Measurements from ENCODE around the gene C1orf21.

DNA sequence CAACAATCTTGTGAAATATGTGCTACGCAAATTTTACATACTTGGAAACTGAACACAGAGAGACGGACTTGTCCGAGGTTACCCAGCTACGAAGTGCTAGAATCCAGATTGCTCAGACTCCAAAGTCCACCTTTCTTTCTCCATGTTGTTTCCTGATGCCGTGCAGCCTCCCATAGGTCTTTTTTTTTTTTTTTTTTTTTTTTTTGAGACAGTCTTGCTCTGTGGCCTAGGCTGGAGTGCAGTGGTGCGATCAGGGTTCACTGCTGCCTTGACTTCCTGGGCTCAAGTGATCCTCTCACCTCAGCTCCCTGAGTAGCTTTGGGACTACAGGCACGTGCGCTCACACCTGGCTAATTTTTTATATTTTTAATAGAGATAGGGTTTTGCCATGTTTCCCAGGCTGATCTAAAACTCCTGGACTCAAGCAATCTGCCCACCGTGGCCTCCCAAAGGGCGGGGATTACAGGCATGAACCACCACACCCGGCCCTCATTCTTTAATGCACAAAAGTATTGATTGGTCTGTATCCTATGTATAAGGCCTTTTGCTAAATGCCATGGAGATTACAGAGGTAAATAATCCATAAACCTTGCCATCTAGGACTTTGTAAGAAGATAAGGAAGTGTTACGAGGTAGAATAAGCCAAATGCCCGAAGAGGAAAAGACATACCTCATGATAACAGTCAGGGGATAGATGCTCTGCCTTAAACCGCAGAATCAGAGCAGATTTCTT, 92.8 kb downstream of the C1orf21 start:
- TF ChIP-seq POLR2A (IDR thresholded peaks at IDR 0.05; ENCODE audit: low read depth, low read length) (no peak), SMC3 (IDR thresholded peaks at IDR 0.05; ENCODE audit: low read depth, low read length) (no peak), MAFK (IDR thresholded peaks at IDR 0.05; ENCODE audit: low read depth, low read length) (no peak), RCOR1 (IDR thresholded peaks at IDR 0.05; ENCODE audit: insufficient replicate concordance, low read length) (no peak)
- TF ChIP-seq, protein P1, sequence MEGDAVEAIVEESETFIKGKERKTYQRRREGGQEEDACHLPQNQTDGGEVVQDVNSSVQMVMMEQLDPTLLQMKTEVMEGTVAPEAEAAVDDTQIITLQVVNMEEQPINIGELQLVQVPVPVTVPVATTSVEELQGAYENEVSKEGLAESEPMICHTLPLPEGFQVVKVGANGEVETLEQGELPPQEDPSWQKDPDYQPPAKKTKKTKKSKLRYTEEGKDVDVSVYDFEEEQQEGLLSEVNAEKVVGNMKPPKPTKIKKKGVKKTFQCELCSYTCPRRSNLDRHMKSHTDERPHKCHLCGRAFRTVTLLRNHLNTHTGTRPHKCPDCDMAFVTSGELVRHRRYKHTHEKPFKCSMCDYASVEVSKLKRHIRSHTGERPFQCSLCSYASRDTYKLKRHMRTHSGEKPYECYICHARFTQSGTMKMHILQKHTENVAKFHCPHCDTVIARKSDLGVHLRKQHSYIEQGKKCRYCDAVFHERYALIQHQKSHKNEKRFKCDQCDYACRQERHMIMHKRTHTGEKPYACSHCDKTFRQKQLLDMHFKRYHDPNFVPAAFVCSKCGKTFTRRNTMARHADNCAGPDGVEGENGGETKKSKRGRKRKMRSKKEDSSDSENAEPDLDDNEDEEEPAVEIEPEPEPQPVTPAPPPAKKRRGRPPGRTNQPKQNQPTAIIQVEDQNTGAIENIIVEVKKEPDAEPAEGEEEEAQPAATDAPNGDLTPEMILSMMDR (conservative IDR thresholded peaks at IDR 0.05; ENCODE audit: low read depth, low read length), result no peak
- TF ChIP-seq, protein P2, sequence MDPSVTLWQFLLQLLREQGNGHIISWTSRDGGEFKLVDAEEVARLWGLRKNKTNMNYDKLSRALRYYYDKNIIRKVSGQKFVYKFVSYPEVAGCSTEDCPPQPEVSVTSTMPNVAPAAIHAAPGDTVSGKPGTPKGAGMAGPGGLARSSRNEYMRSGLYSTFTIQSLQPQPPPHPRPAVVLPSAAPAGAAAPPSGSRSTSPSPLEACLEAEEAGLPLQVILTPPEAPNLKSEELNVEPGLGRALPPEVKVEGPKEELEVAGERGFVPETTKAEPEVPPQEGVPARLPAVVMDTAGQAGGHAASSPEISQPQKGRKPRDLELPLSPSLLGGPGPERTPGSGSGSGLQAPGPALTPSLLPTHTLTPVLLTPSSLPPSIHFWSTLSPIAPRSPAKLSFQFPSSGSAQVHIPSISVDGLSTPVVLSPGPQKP (IDR thresholded peaks at IDR 0.05; ENCODE audit: borderline replicate concordance, low read depth, low read length), result no peak
